GM12878 (cell line): Measurements from ENCODE around the gene PTPRN2. TPM values are rescaled to one million over a fixed set of nuclear protein-coding genes. Genes with fewer than 3 reads are reported as not detected.

Source experiments
- ATAC-seq: fragments of 200-7000 bp; cut with Tn5 transposase; 3 replicates; pipeline ENCODE4 v1.9.1; 2020; ENCODE audit warnings: mild to moderate bottlenecking, moderate library complexity
- BruUV-seq: library from RNA; stranded (reverse); fragments of 400-500 nt; replicated peaks from 2 replicates; lab custom pipeline; 2021; lab: Mats Ljungman, UMichigan
- CTCF ChIA-PET: fragments of 300-600 bp; sonication (Branson Sonifier 250); formaldehyde crosslinking; extraction: SDS; loops from one replicate; lab custom pipeline; 2021; ENCODE audit warnings: inconsistent platforms; lab: Yijun Ruan, JAX
- POLR2A ChIA-PET: fragments of 350-600 bp; formaldehyde crosslinking; extraction: SDS; loops from one replicate; lab custom pipeline; 2021; ENCODE audit warnings: inconsistent platforms; lab: Charles Lee
- RAD21 ChIA-PET: fragments of 300-600 bp; sonication (Branson Sonifier 250); formaldehyde crosslinking; loops from one replicate; lab custom pipeline; 2023; ENCODE audit warnings: antibody characterized with exemption; ENCODE audit not compliant: unreplicated experiment; lab: Charles Lee
- SMC1A ChIA-PET: fragments of 300-600 bp; sonication (Branson Sonifier 250); formaldehyde crosslinking; loops from one replicate; lab custom pipeline; 2023; ENCODE audit not compliant: unreplicated experiment, uncharacterized antibody; lab: Charles Lee
- DNase-seq: peaks from one replicate; pipeline ENCODE4 v3.0.0-alpha.2; 2011; ENCODE audit warnings: low read depth, low spot score
- FAIRE-seq: peaks from 3 replicates; lab custom pipeline; 2011; peaks lifted over from hg19 to GRCh38; lab: Jason Lieb, UNC
- H2AFZ ChIP-seq: 2 replicates; pipeline ENCODE4 v1.6.0; 2011; ENCODE audit warnings: low read depth, low read length, control low read depth; ENCODE audit not compliant: control insufficient read depth
- H3K27ac ChIP-seq: 2 replicates; pipeline ENCODE4 v1.5.1; 2011; ENCODE audit warnings: control low read depth; ENCODE audit not compliant: control insufficient read depth, insufficient read depth
- H3K27me3 ChIP-seq, 2 experiments: replicated peaks in 1 of 2; 2 replicates each; pipeline versions ENCODE4 v1.6.0 to v1.6.1; 2011; ENCODE audit warnings: low read length in 1 of 2; ENCODE audit not compliant: control insufficient read depth in 2 of 2, insufficient read depth in 2 of 2
- H3K36me3 ChIP-seq, 2 experiments: 2 replicates each; pipeline ENCODE4 v1.5.1; 2011; ENCODE audit warnings: low read length in 1 of 2; ENCODE audit not compliant: control insufficient read depth in 2 of 2, insufficient read depth in 2 of 2
- H3K4me1 ChIP-seq: 2 replicates; pipeline ENCODE4 v1.6.1; 2011; ENCODE audit warnings: mild to moderate bottlenecking, low read length, moderate library complexity, mixed read lengths; ENCODE audit not compliant: control insufficient read depth, insufficient read depth
- H3K4me2 ChIP-seq: 2 replicates; pipeline ENCODE4 v1.6.0; 2011; ENCODE audit warnings: control low read depth; ENCODE audit not compliant: control insufficient read depth, insufficient read depth
- H3K4me3 ChIP-seq: fragments of 200-600 bp; sonication (generic); 2 replicates; pipeline ENCODE4 v1.5.1; 2016
- H3K79me2 ChIP-seq: 2 replicates; pipeline ENCODE4 v1.6.0; 2011; ENCODE audit warnings: low read length; ENCODE audit not compliant: control insufficient read depth, insufficient read depth
- H3K9ac ChIP-seq: 2 replicates; pipeline ENCODE4 v1.8.0; 2011; ENCODE audit warnings: low read length, control low read depth, mixed read lengths; ENCODE audit not compliant: control insufficient read depth, insufficient read depth
- H3K9me3 ChIP-seq: replicated peaks from 3 replicates; pipeline ENCODE4 v1.5.1; 2011; ENCODE audit warnings: mild to moderate bottlenecking, low read length; ENCODE audit not compliant: control insufficient read depth, insufficient read depth
- H4K20me1 ChIP-seq: 2 replicates; pipeline ENCODE4 v1.6.0; 2011; ENCODE audit not compliant: control insufficient read depth, insufficient read depth
- ATF2 ChIP-seq: IDR thresholded peaks from 2 replicates; pipeline ENCODE4 v1.6.1; 2012; ENCODE audit warnings: low read length, inconsistent platforms
- ATF3 ChIP-seq: IDR thresholded peaks from 2 replicates; pipeline ENCODE4 v1.6.1; 2011; ENCODE audit warnings: low read depth, mild to moderate bottlenecking, low read length, moderate library complexity, borderline replicate concordance; ENCODE audit errors: extremely low read depth
- ATF7 ChIP-seq: fragments of 450-650 bp; IDR thresholded peaks from 2 replicates; pipeline ENCODE4 v1.6.1; 2016; ENCODE audit warnings: low read depth, mild to moderate bottlenecking
- BCL3 ChIP-seq: IDR thresholded peaks from 2 replicates; pipeline ENCODE4 v1.6.1; 2011; ENCODE audit warnings: borderline replicate concordance, low read depth, mild to moderate bottlenecking, moderate library complexity, low read length; ENCODE audit not compliant: insufficient read depth, poor library complexity, severe bottlenecking
- CBX3 ChIP-seq: fragments of 200-600 bp; sonication (generic); IDR thresholded peaks from 2 replicates; pipeline ENCODE4 v1.6.1; 2016; ENCODE audit warnings: low read depth, borderline replicate concordance
- CEBPB ChIP-seq, 2 experiments: fragments of 150-350 bp in 1 of 2; IDR thresholded peaks; 2 replicates each; pipeline ENCODE4 v1.6.1; 2012 to 2014; ENCODE audit warnings: low read depth in 2 of 2, low read length in 2 of 2, borderline replicate concordance in 1 of 2, inconsistent platforms in 1 of 2
- ESRRA ChIP-seq: IDR thresholded peaks from 2 replicates; pipeline ENCODE4 v1.6.1; 2012; ENCODE audit warnings: mild to moderate bottlenecking, low read length, improper control_type of control experiment
- HSF1 ChIP-seq: fragments of 150-350 bp; IDR thresholded peaks from 2 replicates; pipeline ENCODE4 v1.6.1; 2014; ENCODE audit warnings: mild to moderate bottlenecking, low read depth, low read length
- JUND ChIP-seq: IDR thresholded peaks from 2 replicates; pipeline ENCODE4 v1.6.1; 2012; ENCODE audit warnings: low read depth, mild to moderate bottlenecking, low read length, improper control_type of control experiment, moderate library complexity
- PAX5 ChIP-seq: IDR thresholded peaks from 2 replicates; pipeline ENCODE4 v1.6.1; 2011; ENCODE audit warnings: low read depth, low read length, borderline replicate concordance
- RAD51 ChIP-seq: fragments of 450-650 bp; IDR thresholded peaks from 2 replicates; pipeline ENCODE4 v1.6.1; 2016; ENCODE audit warnings: moderate library complexity, mild to moderate bottlenecking, inconsistent platforms
- RFX5 ChIP-seq: IDR thresholded peaks from 2 replicates; pipeline ENCODE4 v1.6.1; 2011; ENCODE audit warnings: low read depth, low read length, improper control_type of control experiment
- RUNX3 ChIP-seq: IDR thresholded peaks from 2 replicates; pipeline ENCODE4 v1.6.1; 2012; ENCODE audit warnings: low read length, inconsistent platforms
- SPI1 ChIP-seq: IDR thresholded peaks from 2 replicates; pipeline ENCODE4 v1.6.1; 2011; ENCODE audit warnings: low read depth, mild to moderate bottlenecking, low read length, moderate library complexity, borderline replicate concordance; ENCODE audit not compliant: insufficient read depth
- YY1 ChIP-seq: IDR thresholded peaks from 2 replicates; pipeline ENCODE4 v1.6.1; 2011; ENCODE audit warnings: low read depth, mild to moderate bottlenecking, low read length
- ZBTB11 ChIP-seq: fragments of 450-650 bp; formaldehyde crosslinking; IDR thresholded peaks from 2 replicates; pipeline ENCODE4 v1.5.0; 2022; ENCODE audit warnings: mild to moderate bottlenecking, missing genetic modification characterization
- WGBS: methylation state at CpG from one replicate; pipeline ENCODE4 v1.1.6; 2016; ENCODE audit warnings: low lambda C conversion rate; ENCODE audit not compliant: insufficient replicate concordance, insufficient coverage; ENCODE audit errors: missing lambda C conversion rate; 5-methylcytosine and 5-hydroxymethylcytosine counted together
- in situ Hi-C: fragments of 300-500 bp; cut with MboI; formaldehyde crosslinking; loops from 9 replicates; pipeline ENCODE4 v1.14.3; 2018; ENCODE audit warnings: mixed read lengths
- intact Hi-C: fragments of 100-400 bp; cut with micrococcal nuclease; formaldehyde crosslinking; loops from one replicate; pipeline ENCODE4 v1.14.2; 2022; ENCODE audit not compliant: unreplicated experiment
- polyA plus RNA-seq, 11 experiments: library from polyadenylated mRNA; depleted of rRNA in 4 of 11; unstranded in 6 of 11; stranded (reverse) in 5 of 11; fragments of >200 nt; fragmentation: Nextera tagmentation in 4 of 11; fragmentation: Illumina TruSeq in 1 of 11; extraction: Ambion mirVana in 4 of 11; extraction: Trizol in 1 of 11; gene quantifications; 1 replicate in 1 of 11; 2 replicates in 10 of 11; pipeline versions ENCODE4 v1.2.1 to v1.2.3, GENCODE V29; 2011 to 2016; ENCODE audit warnings: inconsistent platforms in 2 of 11, missing spikeins in 2 of 11, low read depth in 1 of 11
- total RNA-seq, 4 experiments: library from RNA; depleted of rRNA in 3 of 4; stranded (reverse); fragments of >200 nt in 3 of 4; fragmentation: Illumina TruSeq in 1 of 4; extraction: Trizol in 1 of 4; gene quantifications; 2 replicates each; pipeline versions ENCODE4 v1.2.1 to v1.2.3, GENCODE V29; 2013 to 2021

PTPRN2 gene
- total and polyA plus RNA-seq, 10 of the 15 experiments (the other 5 are each of a cell fraction or from before 2014, with no cell fraction given), result 5.4 TPM; not detected in 9

GRCh38 chr7:157616426-157616825 lies 971.2 kb downstream of the PTPRN2 start:
- Histone ChIP-seq H3K36me3 (no peaks in the 10 kb centered on the region), H3K27me3 (no peaks in the 10 kb centered on the region), H3K4me2 (no peak overlapping the region), H3K79me2 (no peaks in the 10 kb centered on the region), H3K4me3 (no peak overlapping the region), H3K27ac (no peak overlapping the region), H3K9ac (no peak overlapping the region), H4K20me1 (no peaks in the 10 kb centered on the region), H3K9me3 (no peaks in the 10 kb centered on the region; the same call in 1 of the 3 replicates), H2AFZ (no peak overlapping the region), H3K4me1 (no peaks in the 10 kb centered on the region)
- FAIRE-seq (no peak), ATAC-seq (no peak), DNase-seq (no peak)
- WGBS, result 43% methylated on average over 4 of the region's 4 CpGs
- no TSS peak for BruUV-seq
- RAD21 ChIA-PET, result no interaction called here
- intact Hi-C loops, result no loop called here
- SMC1A ChIA-PET, result no interaction called here
- in situ Hi-C loops, result no loop called here
- CTCF ChIA-PET, result no interaction called here
- POLR2A ChIA-PET, result no interaction called here
- no peak for TF ChIP-seq YY1
- TF ChIP-seq HSF1, result no peak
- TF ChIP-seq ATF7, result no peak
- TF ChIP-seq RAD51, result no peak
- no peak for TF ChIP-seq ZBTB11 (CRISPR knock-in tag)
- TF ChIP-seq CBX3, result no peak
- no peak for TF ChIP-seq BCL3
- no peak for TF ChIP-seq RFX5
- no peak for TF ChIP-seq JUND
- no peak for TF ChIP-seq ATF3
- TF ChIP-seq PAX5, result no peak
- TF ChIP-seq ATF2, result no peak
- no peak for TF ChIP-seq SPI1
- no peak for TF ChIP-seq RUNX3
- no peak for TF ChIP-seq ESRRA
- TF ChIP-seq CEBPB (IDR thresholded peaks at IDR 0.05; ENCODE audit: borderline replicate concordance in 1 of 2, low read depth in 2 of 2, low read length in 2 of 2), result no peak
